GM12878 (cell line): ENCODE measurements around the gene SRBD1. TPM values are rescaled to one million over a fixed set of nuclear protein-coding genes. Genes with fewer than 3 reads are reported as not detected.

Experiments
- ATAC-seq: fragments of 200-7000 bp; cut with Tn5 transposase; 3 replicates; pipeline ENCODE4 v1.9.1; 2020; ENCODE audit warnings: mild to moderate bottlenecking, moderate library complexity
- BruUV-seq: library from RNA; stranded (reverse); fragments of 400-500 nt; replicated peaks from 2 replicates; lab custom pipeline; 2021; lab: Mats Ljungman, UMichigan
- CTCF ChIA-PET: fragments of 300-600 bp; sonication (Branson Sonifier 250); formaldehyde crosslinking; extraction: SDS; loops from one replicate; lab custom pipeline; 2021; ENCODE audit warnings: inconsistent platforms; lab: Yijun Ruan, JAX
- POLR2A ChIA-PET: fragments of 350-600 bp; formaldehyde crosslinking; extraction: SDS; loops from one replicate; lab custom pipeline; 2021; ENCODE audit warnings: inconsistent platforms; lab: Charles Lee
- RAD21 ChIA-PET: fragments of 300-600 bp; sonication (Branson Sonifier 250); formaldehyde crosslinking; loops from one replicate; lab custom pipeline; 2023; ENCODE audit warnings: antibody characterized with exemption; ENCODE audit not compliant: unreplicated experiment; lab: Charles Lee
- SMC1A ChIA-PET: fragments of 300-600 bp; sonication (Branson Sonifier 250); formaldehyde crosslinking; loops from one replicate; lab custom pipeline; 2023; ENCODE audit not compliant: unreplicated experiment, uncharacterized antibody; lab: Charles Lee
- DNase-seq: peaks from one replicate; pipeline ENCODE4 v3.0.0-alpha.2; 2011; ENCODE audit warnings: low read depth, low spot score
- FAIRE-seq: peaks from 3 replicates; lab custom pipeline; 2011; peaks lifted over from hg19 to GRCh38; lab: Jason Lieb, UNC
- H2AFZ ChIP-seq: 2 replicates; pipeline ENCODE4 v1.6.0; 2011; ENCODE audit warnings: low read depth, low read length, control low read depth; ENCODE audit not compliant: control insufficient read depth
- H3K27ac ChIP-seq: 2 replicates; pipeline ENCODE4 v1.5.1; 2011; ENCODE audit warnings: control low read depth; ENCODE audit not compliant: control insufficient read depth, insufficient read depth
- H3K27me3 ChIP-seq, 2 experiments: replicated peaks in 1 of 2; 2 replicates each; pipeline versions ENCODE4 v1.6.0 to v1.6.1; 2011; ENCODE audit warnings: low read length in 1 of 2; ENCODE audit not compliant: control insufficient read depth in 2 of 2, insufficient read depth in 2 of 2
- H3K36me3 ChIP-seq, 2 experiments: 2 replicates each; pipeline ENCODE4 v1.5.1; 2011; ENCODE audit warnings: low read length in 1 of 2; ENCODE audit not compliant: control insufficient read depth in 2 of 2, insufficient read depth in 2 of 2
- H3K4me1 ChIP-seq: 2 replicates; pipeline ENCODE4 v1.6.1; 2011; ENCODE audit warnings: mild to moderate bottlenecking, low read length, moderate library complexity, mixed read lengths; ENCODE audit not compliant: control insufficient read depth, insufficient read depth
- H3K4me2 ChIP-seq: 2 replicates; pipeline ENCODE4 v1.6.0; 2011; ENCODE audit warnings: control low read depth; ENCODE audit not compliant: control insufficient read depth, insufficient read depth
- H3K4me3 ChIP-seq: fragments of 200-600 bp; sonication (generic); 2 replicates; pipeline ENCODE4 v1.5.1; 2016
- H3K79me2 ChIP-seq: 2 replicates; pipeline ENCODE4 v1.6.0; 2011; ENCODE audit warnings: low read length; ENCODE audit not compliant: control insufficient read depth, insufficient read depth
- H3K9ac ChIP-seq: 2 replicates; pipeline ENCODE4 v1.8.0; 2011; ENCODE audit warnings: low read length, control low read depth, mixed read lengths; ENCODE audit not compliant: control insufficient read depth, insufficient read depth
- H3K9me3 ChIP-seq: replicated peaks from 3 replicates; pipeline ENCODE4 v1.5.1; 2011; ENCODE audit warnings: mild to moderate bottlenecking, low read length; ENCODE audit not compliant: control insufficient read depth, insufficient read depth
- H4K20me1 ChIP-seq: 2 replicates; pipeline ENCODE4 v1.6.0; 2011; ENCODE audit not compliant: control insufficient read depth, insufficient read depth
- DPF2 ChIP-seq: fragments of 450-650 bp; IDR thresholded peaks from 2 replicates; pipeline ENCODE4 v1.6.1; 2017; ENCODE audit warnings: mild to moderate bottlenecking
- MTA3 ChIP-seq: IDR thresholded peaks from 2 replicates; pipeline ENCODE4 v1.6.1; 2012; ENCODE audit warnings: low read length, inconsistent platforms, borderline replicate concordance
- PKNOX1 ChIP-seq: fragments of 450-650 bp; IDR thresholded peaks from 2 replicates; pipeline ENCODE4 v1.6.1; 2016; ENCODE audit warnings: mild to moderate bottlenecking
- SIX5 ChIP-seq: IDR thresholded peaks from 2 replicates; pipeline ENCODE4 v1.6.1; 2011; ENCODE audit warnings: mild to moderate bottlenecking, low read depth, low read length, moderate library complexity; ENCODE audit not compliant: severe bottlenecking
- SREBF1 ChIP-seq: IDR thresholded peaks from 2 replicates; pipeline ENCODE4 v1.6.1; 2012; ENCODE audit warnings: mild to moderate bottlenecking, low read length
- SREBF2 ChIP-seq: IDR thresholded peaks from 2 replicates; pipeline ENCODE4 v1.6.1; 2012; ENCODE audit warnings: mild to moderate bottlenecking, low read length
- STAT3 ChIP-seq: IDR thresholded peaks from 2 replicates; pipeline ENCODE4 v1.6.1; 2011; ENCODE audit warnings: low read depth, low read length, improper control_type of control experiment
- USF1 ChIP-seq: IDR thresholded peaks from 2 replicates; pipeline ENCODE4 v1.6.1; 2011; ENCODE audit warnings: borderline replicate concordance, low read depth, mild to moderate bottlenecking, moderate library complexity, mixed read lengths, low read length; ENCODE audit not compliant: insufficient read depth; ENCODE audit errors: extremely low read length
- WGBS: methylation state at CpG from one replicate; pipeline ENCODE4 v1.1.6; 2016; ENCODE audit warnings: low lambda C conversion rate; ENCODE audit not compliant: insufficient replicate concordance, insufficient coverage; ENCODE audit errors: missing lambda C conversion rate; 5-methylcytosine and 5-hydroxymethylcytosine counted together
- in situ Hi-C: fragments of 300-500 bp; cut with MboI; formaldehyde crosslinking; loops from 9 replicates; pipeline ENCODE4 v1.14.3; 2018; ENCODE audit warnings: mixed read lengths
- intact Hi-C: fragments of 100-400 bp; cut with micrococcal nuclease; formaldehyde crosslinking; loops from one replicate; pipeline ENCODE4 v1.14.2; 2022; ENCODE audit not compliant: unreplicated experiment
- polyA plus RNA-seq, 11 experiments: library from polyadenylated mRNA; depleted of rRNA in 4 of 11; unstranded in 6 of 11; stranded (reverse) in 5 of 11; fragments of >200 nt; fragmentation: Nextera tagmentation in 4 of 11; fragmentation: Illumina TruSeq in 1 of 11; extraction: Ambion mirVana in 4 of 11; extraction: Trizol in 1 of 11; gene quantifications; 1 replicate in 1 of 11; 2 replicates in 10 of 11; pipeline versions ENCODE4 v1.2.1 to v1.2.3, GENCODE V29; 2011 to 2016; ENCODE audit warnings: inconsistent platforms in 2 of 11, missing spikeins in 2 of 11, low read depth in 1 of 11
- total RNA-seq, 4 experiments: library from RNA; depleted of rRNA in 3 of 4; stranded (reverse); fragments of >200 nt in 3 of 4; fragmentation: Illumina TruSeq in 1 of 4; extraction: Trizol in 1 of 4; gene quantifications; 2 replicates each; pipeline versions ENCODE4 v1.2.1 to v1.2.3, GENCODE V29; 2013 to 2021
- TF ChIP-seq, protein P1 (sequence below): fragments of 450-650 bp; IDR thresholded peaks from 2 replicates; pipeline ENCODE4 v1.6.1; 2014; ENCODE audit warnings: mild to moderate bottlenecking

Gene SRBD1
- total and polyA plus RNA-seq, 10 of the 15 experiments (the other 5 are each of a cell fraction or from before 2014, with no cell fraction given): 9.7 to 33.1 (median 20.1) TPM

- DNase-seq: no peak
- ChIA-PET RAD21 (interaction anchor here (1.9 to 4.9 kb wide), 3 partner anchors 133 to 291 kb away, joined by 8 to 35 read pairs (median 21); no protein-coding TSS in a partner anchor), SMC1A (interaction anchor here (0.7 to 4.4 kb wide), 14 partner anchors 9 to 347 kb away, joined by 3 to 56 read pairs (median 4); no protein-coding TSS in a partner anchor), POLR2A (interaction anchor here (0.5 to 1.0 kb wide), 3 partner anchors 35 to 338 kb away, joined by 3 to 4 read pairs (median 3); partner anchors contain the start of gene SRBD1), CTCF (interaction anchor here (0.6 to 5.0 kb wide), 12 partner anchors 11 to 584 kb away, joined by 3 to 64 read pairs (median 4); no protein-coding TSS in a partner anchor)
- Histone ChIP-seq H4K20me1 (no peaks in the 10 kb centered on the region), H2AFZ (no peak overlapping the region), H3K36me3 (no peaks in the 10 kb centered on the region), H3K4me3 (no peak overlapping the region), H3K79me2 (peaks cover 2% of the 10 kb centered on the region; the same call in 1 of the 2 replicates), H3K27ac (no peak overlapping the region), H3K4me1 (no peaks in the 10 kb centered on the region), H3K27me3 (no peaks in the 10 kb centered on the region; a peak in 1 of 4 replicates), H3K9me3 (no peaks in the 10 kb centered on the region; the same call in 2 of the 3 replicates), H3K4me2 (no peak overlapping the region), H3K9ac (no peak overlapping the region)
- WGBS: 93% methylated on average over 2 of the region's 2 CpGs
- FAIRE-seq: no peak
- TF ChIP-seq DPF2: no peak
- TF ChIP-seq MTA3: no peak
- TF ChIP-seq SREBF1: no peak
- TF ChIP-seq USF1: no peak
- no peak for TF ChIP-seq SIX5
- TF ChIP-seq, protein P1, sequence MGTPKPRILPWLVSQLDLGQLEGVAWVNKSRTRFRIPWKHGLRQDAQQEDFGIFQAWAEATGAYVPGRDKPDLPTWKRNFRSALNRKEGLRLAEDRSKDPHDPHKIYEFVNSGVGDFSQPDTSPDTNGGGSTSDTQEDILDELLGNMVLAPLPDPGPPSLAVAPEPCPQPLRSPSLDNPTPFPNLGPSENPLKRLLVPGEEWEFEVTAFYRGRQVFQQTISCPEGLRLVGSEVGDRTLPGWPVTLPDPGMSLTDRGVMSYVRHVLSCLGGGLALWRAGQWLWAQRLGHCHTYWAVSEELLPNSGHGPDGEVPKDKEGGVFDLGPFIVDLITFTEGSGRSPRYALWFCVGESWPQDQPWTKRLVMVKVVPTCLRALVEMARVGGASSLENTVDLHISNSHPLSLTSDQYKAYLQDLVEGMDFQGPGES: no peak
- no peak for TF ChIP-seq PKNOX1
- no peak for TF ChIP-seq SREBF2
- no peak for TF ChIP-seq STAT3
- intact Hi-C loops: no loop called here
- no TSS peak for BruUV-seq
- ATAC-seq: no peak
- in situ Hi-C loops: loop anchor here (5.0 to 25.0 kb wide), 3 partner anchors 131 to 716 kb away; no protein-coding TSS in a partner anchor
These were observed 35.2 kb upstream of the SRBD1 start for GRCh38 chr2:45646289-45646688.
